Left ventricle myocardium inferior (tissue), 1 donor: ENCODE data around the gene TUG1. TPM values are rescaled to one million over a fixed set of nuclear protein-coding genes. Genes with fewer than 3 reads are reported as not detected.

Source experiments
- DNase-seq: peaks from one replicate; pipeline ENCODE4 v3.0.0-alpha.2; 2020
- H3K27ac ChIP-seq: fragments of 200-600 bp; replicated peaks from 2 replicates; pipeline ENCODE4 v1.8.0; 2021
- H3K27me3 ChIP-seq: fragments of 200-600 bp; 2 replicates; pipeline ENCODE4 v1.8.0; 2021; ENCODE audit warnings: low read depth
- H3K36me3 ChIP-seq: fragments of 200-600 bp; 2 replicates; pipeline ENCODE4 v1.8.0; 2021
- H3K4me1 ChIP-seq: fragments of 200-600 bp; 2 replicates; pipeline ENCODE4 v1.8.0; 2021
- H3K4me3 ChIP-seq: fragments of 200-600 bp; 2 replicates; pipeline ENCODE4 v1.8.0; 2021; ENCODE audit warnings: mild to moderate bottlenecking, moderate library complexity
- H3K9me3 ChIP-seq: fragments of 200-600 bp; replicated peaks from 2 replicates; pipeline ENCODE4 v1.8.0; 2021
- intact Hi-C: fragments of 100-400 bp; cut with micrococcal nuclease; formaldehyde crosslinking; loops from one replicate; pipeline ENCODE4 v1.11.0; 2022
- total RNA-seq: library from RNA; stranded (reverse); fragmentation: NEBNext Ultra II Directional; extraction: Animal tissue kit (Norgen Biotek cat#: 25700); gene quantifications from one replicate; pipeline ENCODE4 v1.2.1, GENCODE V29; 2021
- TF ChIP-seq, protein P1 (sequence below): fragments of 200-600 bp; IDR thresholded peaks from 2 replicates; pipeline ENCODE4 v1.8.0; 2021; ENCODE audit warnings: antibody characterized with exemption, mild to moderate bottlenecking, borderline replicate concordance
- donor health status: DM: no; HTN: yes; CAD: no; lungs with severe emphysema.

The TUG1 gene
- total RNA-seq, 1 donor from 2014 or later = 33.6 TPM

- no peak for DNase-seq
- H3K4me3 ChIP-seq = no peak overlapping the region
- H3K27me3 ChIP-seq = no peaks in the 10 kb centered on the region
- H3K36me3 ChIP-seq = no peaks in the 10 kb centered on the region
- no peaks in the 10 kb centered on the region for H3K4me1 ChIP-seq
- intact Hi-C loops = no loop called here
- H3K9me3 ChIP-seq = peaks cover 7% of the 10 kb centered on the region
- TF ChIP-seq, protein P1, sequence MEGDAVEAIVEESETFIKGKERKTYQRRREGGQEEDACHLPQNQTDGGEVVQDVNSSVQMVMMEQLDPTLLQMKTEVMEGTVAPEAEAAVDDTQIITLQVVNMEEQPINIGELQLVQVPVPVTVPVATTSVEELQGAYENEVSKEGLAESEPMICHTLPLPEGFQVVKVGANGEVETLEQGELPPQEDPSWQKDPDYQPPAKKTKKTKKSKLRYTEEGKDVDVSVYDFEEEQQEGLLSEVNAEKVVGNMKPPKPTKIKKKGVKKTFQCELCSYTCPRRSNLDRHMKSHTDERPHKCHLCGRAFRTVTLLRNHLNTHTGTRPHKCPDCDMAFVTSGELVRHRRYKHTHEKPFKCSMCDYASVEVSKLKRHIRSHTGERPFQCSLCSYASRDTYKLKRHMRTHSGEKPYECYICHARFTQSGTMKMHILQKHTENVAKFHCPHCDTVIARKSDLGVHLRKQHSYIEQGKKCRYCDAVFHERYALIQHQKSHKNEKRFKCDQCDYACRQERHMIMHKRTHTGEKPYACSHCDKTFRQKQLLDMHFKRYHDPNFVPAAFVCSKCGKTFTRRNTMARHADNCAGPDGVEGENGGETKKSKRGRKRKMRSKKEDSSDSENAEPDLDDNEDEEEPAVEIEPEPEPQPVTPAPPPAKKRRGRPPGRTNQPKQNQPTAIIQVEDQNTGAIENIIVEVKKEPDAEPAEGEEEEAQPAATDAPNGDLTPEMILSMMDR = no peak
- no peak overlapping the region for H3K27ac ChIP-seq
These were observed 27.4 kb downstream of the TUG1 start for GRCh38 chr22:30996462-30996861.

DNA sequence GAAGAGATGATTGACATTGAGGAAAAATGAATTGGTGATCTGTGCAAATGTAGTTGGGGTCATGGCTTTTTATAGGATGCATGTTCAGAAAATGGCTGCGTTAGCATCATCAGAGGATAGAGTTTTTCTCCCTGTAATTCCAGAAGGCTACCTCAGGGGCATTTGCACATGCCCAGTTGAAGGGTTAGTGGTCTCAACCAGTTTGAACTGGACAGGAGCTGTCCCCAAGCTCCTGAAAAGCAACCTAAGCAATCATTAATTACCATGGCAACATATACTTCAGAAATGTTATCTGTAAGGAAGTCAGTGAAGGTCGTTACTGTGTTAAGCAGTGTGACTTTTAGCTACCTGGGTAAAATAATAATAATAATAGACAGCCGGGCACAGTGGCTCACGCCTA is 29.3 kb downstream of the TUG1 start:
- H3K27me3 ChIP-seq = no peaks in the 10 kb centered on the region
- no peaks in the 10 kb centered on the region for H3K9me3 ChIP-seq
- TF ChIP-seq, protein P1 = no peak
- intact Hi-C loops = no loop called here
- no peak overlapping the region for H3K27ac ChIP-seq
- no peaks in the 10 kb centered on the region for H3K4me1 ChIP-seq
- H3K4me3 ChIP-seq = no peak overlapping the region
- no peaks in the 10 kb centered on the region for H3K36me3 ChIP-seq
- no peak for DNase-seq

DNA sequence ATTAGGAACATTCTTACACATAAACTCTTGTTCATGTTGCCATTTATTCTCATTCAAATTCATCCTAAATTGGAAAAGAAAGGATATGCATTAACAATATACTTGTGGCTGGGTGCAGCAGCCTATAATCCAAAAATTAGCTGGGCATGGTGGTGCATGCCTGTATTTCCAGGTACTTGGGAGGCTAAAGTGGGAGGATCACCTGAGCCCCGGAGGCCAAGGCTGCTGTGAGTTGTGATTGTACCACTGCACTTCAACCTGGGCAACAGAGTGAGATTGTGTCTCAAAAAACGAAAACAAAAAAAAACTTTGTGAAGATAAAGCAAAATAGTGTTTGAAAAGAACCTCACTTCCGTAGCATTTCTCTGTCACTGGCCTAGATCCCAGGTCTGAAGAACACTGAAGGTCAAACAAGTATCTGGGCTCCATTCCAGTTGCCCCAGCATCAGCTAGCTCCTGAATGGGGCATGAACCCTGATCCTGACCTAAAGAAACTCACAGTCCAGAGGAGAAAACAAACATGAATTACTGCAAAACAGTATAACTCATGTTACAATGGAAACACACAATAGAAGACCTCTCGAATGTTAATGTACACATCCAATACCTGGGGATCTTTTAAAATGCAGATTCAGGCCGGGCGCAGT is 32.2 kb downstream of the TUG1 start:
- H3K36me3 ChIP-seq = no peaks in the 10 kb centered on the region
- H3K4me3 ChIP-seq = no peak overlapping the region
- no peak overlapping the region for H3K27ac ChIP-seq
- peaks cover 20% of the 10 kb centered on the region for H3K9me3 ChIP-seq
- DNase-seq = no peak
- TF ChIP-seq, protein P1 = no peak
- no peaks in the 10 kb centered on the region for H3K4me1 ChIP-seq
- intact Hi-C loops = no loop called here
- no peaks in the 10 kb centered on the region for H3K27me3 ChIP-seq

DNA sequence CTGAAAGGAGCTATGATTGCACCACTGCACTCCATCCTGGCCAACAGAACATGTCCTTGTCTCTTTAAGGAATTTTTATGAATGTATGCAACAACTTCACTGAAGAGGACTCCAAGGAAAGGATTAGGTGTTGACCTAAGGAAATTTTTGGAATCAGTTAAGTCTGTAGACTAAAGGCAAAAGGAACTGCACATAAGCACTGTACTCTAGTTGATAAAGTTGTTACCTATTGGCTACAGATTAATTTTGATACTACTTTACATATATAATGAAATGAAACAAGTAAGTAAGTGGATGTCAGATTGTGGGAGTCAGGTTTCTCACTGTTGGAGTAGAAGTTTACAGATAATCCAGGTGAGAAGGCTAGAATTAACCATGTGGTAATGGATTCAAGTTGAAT is 36.5 kb downstream of the TUG1 start:
- Histone ChIP-seq H3K27ac (no peak overlapping the region), H3K36me3 (no peaks in the 10 kb centered on the region), H3K4me3 (no peak overlapping the region), H3K27me3 (no peaks in the 10 kb centered on the region), H3K9me3 (peaks cover 28% of the 10 kb centered on the region), H3K4me1 (no peaks in the 10 kb centered on the region)
- TF ChIP-seq, protein P1 = no peak
- no peak for DNase-seq
- intact Hi-C loops = no loop called here

- Histone ChIP-seq H3K27ac (no peak overlapping the region), H3K27me3 (no peaks in the 10 kb centered on the region), H3K9me3 (peaks cover 7% of the 10 kb centered on the region), H3K4me3 (no peak overlapping the region), H3K36me3 (no peaks in the 10 kb centered on the region), H3K4me1 (no peaks in the 10 kb centered on the region)
- DNase-seq = no peak
- intact Hi-C loops = no loop called here
- TF ChIP-seq, protein P1 = no peak
These were observed 50.3 kb downstream of the TUG1 start for GRCh38 chr22:31019191-31019930.
